SU-DHL-6 (cell line): ENCODE results near the gene EVC.

ENCODE experiments used
- EZH2phosphoT487 ChIP-seq: fragments of 200-600 bp; sonication (generic), shearing (Covaris generic); conservative IDR thresholded peaks from 2 replicates; pipeline ENCODE4 v1.6.1; 2018; ENCODE audit warnings: mild to moderate bottlenecking, antibody characterized with exemption, low read length, moderate library complexity, mixed read lengths
- TF ChIP-seq, protein P1 (sequence below): fragments of 200-600 bp; sonication (generic); IDR thresholded peaks from one replicate; pipeline ENCODE4 v1.5.1; 2017; ENCODE audit warnings: antibody characterized with exemption, mild to moderate bottlenecking, low read length, moderate library complexity; ENCODE audit not compliant: insufficient read depth, poor library complexity, severe bottlenecking

- TF ChIP-seq, protein P1, sequence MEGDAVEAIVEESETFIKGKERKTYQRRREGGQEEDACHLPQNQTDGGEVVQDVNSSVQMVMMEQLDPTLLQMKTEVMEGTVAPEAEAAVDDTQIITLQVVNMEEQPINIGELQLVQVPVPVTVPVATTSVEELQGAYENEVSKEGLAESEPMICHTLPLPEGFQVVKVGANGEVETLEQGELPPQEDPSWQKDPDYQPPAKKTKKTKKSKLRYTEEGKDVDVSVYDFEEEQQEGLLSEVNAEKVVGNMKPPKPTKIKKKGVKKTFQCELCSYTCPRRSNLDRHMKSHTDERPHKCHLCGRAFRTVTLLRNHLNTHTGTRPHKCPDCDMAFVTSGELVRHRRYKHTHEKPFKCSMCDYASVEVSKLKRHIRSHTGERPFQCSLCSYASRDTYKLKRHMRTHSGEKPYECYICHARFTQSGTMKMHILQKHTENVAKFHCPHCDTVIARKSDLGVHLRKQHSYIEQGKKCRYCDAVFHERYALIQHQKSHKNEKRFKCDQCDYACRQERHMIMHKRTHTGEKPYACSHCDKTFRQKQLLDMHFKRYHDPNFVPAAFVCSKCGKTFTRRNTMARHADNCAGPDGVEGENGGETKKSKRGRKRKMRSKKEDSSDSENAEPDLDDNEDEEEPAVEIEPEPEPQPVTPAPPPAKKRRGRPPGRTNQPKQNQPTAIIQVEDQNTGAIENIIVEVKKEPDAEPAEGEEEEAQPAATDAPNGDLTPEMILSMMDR: no peak
- no peak for TF ChIP-seq EZH2phosphoT487
Observed at GRCh38 chr4:5810770-5811430, 99.9 kb downstream of the EVC start.
